Thoracic aorta (tissue), 2 donors: ENCODE data around the gene SHMT1. TPM values are rescaled to one million over a fixed set of nuclear protein-coding genes. Genes with fewer than 3 reads are reported as not detected.
"Not testable (repeated sequence)": the region's sequence is repeated elsewhere in the genome, so short reads cannot be mapped to it uniquely, and the experiment has no call there.

Source experiments
- ATAC-seq: fragments of 150-250 bp; one replicate; pipeline ENCODE4 v1.8.0; 2017; ENCODE audit warnings: low read depth; ENCODE audit not compliant: insufficient number of reproducible peaks, low FRiP score
- DNase-seq: peaks from one replicate; pipeline ENCODE4 v3.0.0-alpha.2; 2020; ENCODE audit warnings: low spot score
- H3K27ac ChIP-seq, 2 donors: fragments of 200-600 bp; sonication (generic); 1 replicate in 1 of 2; 2 replicates in 1 of 2; pipeline ENCODE4 v1.5.1; 2016; ENCODE audit warnings: mild to moderate bottlenecking in 2 of 2, moderate library complexity in 2 of 2
- H3K27me3 ChIP-seq: fragments of 200-600 bp; sonication (generic); replicated peaks from 2 replicates; pipeline ENCODE4 v1.6.0; 2016; ENCODE audit warnings: mild to moderate bottlenecking; ENCODE audit not compliant: insufficient read depth
- H3K36me3 ChIP-seq: fragments of 200-600 bp; sonication (generic); one replicate; pipeline ENCODE4 v1.5.1; 2016
- H3K4me1 ChIP-seq, 2 donors: fragments of 200-600 bp; sonication (generic); 1 replicate in 1 of 2; 2 replicates in 1 of 2; pipeline versions ENCODE4 v1.5.1 to v1.6.0; 2016; ENCODE audit warnings: low read depth in 2 of 2, mild to moderate bottlenecking in 1 of 2; ENCODE audit not compliant: control insufficient read depth in 1 of 2
- H3K4me3 ChIP-seq: fragments of 200-600 bp; sonication (generic); 2 replicates; pipeline ENCODE4 v1.5.1; 2016; ENCODE audit warnings: mild to moderate bottlenecking
- H3K9me3 ChIP-seq: fragments of 200-600 bp; sonication (generic); 2 replicates; pipeline ENCODE4 v1.5.1; 2016
- CTCF ChIP-seq: fragments of 200-600 bp; sonication (generic); IDR thresholded peaks from one replicate; pipeline ENCODE4 v1.5.1; 2019; ENCODE audit warnings: antibody characterized with exemption
- total RNA-seq, 2 donors: library from RNA; depleted of rRNA; stranded (reverse); fragments of >200 nt; gene quantifications; one replicate each; pipeline versions ENCODE4 v1.1.0 to v1.2.3, GENCODE V29; 2016

SHMT1 gene
- total RNA-seq, 2 donors from 2014 or later, result 15.9 to 28.0 TPM

GRCh38 chr17:18300725-18301480, 62.4 kb downstream of the SHMT1 start:
- Histone ChIP-seq H3K36me3 (peaks cover 56% of the 10 kb centered on the region), H3K4me3 (no peak overlapping the region), H3K27me3 (no peaks in the 10 kb centered on the region), H3K9me3 (no peaks in the 10 kb centered on the region), H3K27ac (no peak overlapping the region), H3K4me1 (no peaks in the 10 kb centered on the region)
- no peak for TF ChIP-seq CTCF
- DNase-seq (no peak), ATAC-seq (no peak)

GRCh38 chr17:18298061-18298460, 65.3 kb downstream of the SHMT1 start:
- peaks cover 40% of the 10 kb centered on the region for H3K36me3 ChIP-seq
- not testable (repeated sequence) for H3K4me1 ChIP-seq, DNase-seq, ATAC-seq, H3K4me3 ChIP-seq, H3K27me3 ChIP-seq, H3K27ac ChIP-seq, H3K9me3 ChIP-seq

GRCh38 chr17:18291718-18292540, 71.4 kb downstream of the SHMT1 start:
- no peaks in the 10 kb centered on the region for H3K27me3 ChIP-seq
- DNase-seq (no peak), ATAC-seq (no peak)
- no peaks in the 10 kb centered on the region for H3K9me3 ChIP-seq
- H3K27ac ChIP-seq, result no peak overlapping the region
- peaks cover 45% of the 10 kb centered on the region for H3K36me3 ChIP-seq
- no peak for TF ChIP-seq CTCF
- no peaks in the 10 kb centered on the region for H3K4me1 ChIP-seq
- H3K4me3 ChIP-seq, result no peak overlapping the region

- no peak overlapping the region for H3K27ac ChIP-seq
These were observed 78.1 kb downstream of the SHMT1 start for GRCh38 chr17:18285296-18285695.

GRCh38 chr17:18281788-18282187, 81.6 kb downstream of the SHMT1 start:
- H3K9me3 ChIP-seq, result no peaks in the 10 kb centered on the region
- H3K27ac ChIP-seq, result no peak overlapping the region
- no peaks in the 10 kb centered on the region for H3K27me3 ChIP-seq
- TF ChIP-seq CTCF, result no peak
- no peak overlapping the region for H3K4me3 ChIP-seq
- DNase-seq (no peak), ATAC-seq (no peak)
- H3K36me3 ChIP-seq, result peaks cover 68% of the 10 kb centered on the region
- no peaks in the 10 kb centered on the region for H3K4me1 ChIP-seq

More at GRCh38 chr17:18285296-18285695, 78.1 kb downstream of the SHMT1 start:
- no peak for DNase-seq
- Histone ChIP-seq H3K4me1 (no peaks in the 10 kb centered on the region), H3K36me3 (peaks cover 62% of the 10 kb centered on the region), H3K4me3 (no peak overlapping the region), H3K9me3 (no peaks in the 10 kb centered on the region), H3K27me3 (no peaks in the 10 kb centered on the region)
- no peak for ATAC-seq
- no peak for TF ChIP-seq CTCF
